ENCODE measurements around the gene IGF2. TPM values are rescaled to one million over a fixed set of nuclear protein-coding genes. Genes with fewer than 3 reads are reported as not detected.
"Not testable (repeated sequence)": the region's sequence is repeated elsewhere in the genome, so short reads cannot be mapped to it uniquely, and the experiment has no call there.

IGF2 gene
- total and polyA plus RNA-seq, 2 of the 8 experiments (the other 6 are each of a cell fraction or from before 2014, with no cell fraction given), result 0.74 to 1.5 TPM

DNA sequence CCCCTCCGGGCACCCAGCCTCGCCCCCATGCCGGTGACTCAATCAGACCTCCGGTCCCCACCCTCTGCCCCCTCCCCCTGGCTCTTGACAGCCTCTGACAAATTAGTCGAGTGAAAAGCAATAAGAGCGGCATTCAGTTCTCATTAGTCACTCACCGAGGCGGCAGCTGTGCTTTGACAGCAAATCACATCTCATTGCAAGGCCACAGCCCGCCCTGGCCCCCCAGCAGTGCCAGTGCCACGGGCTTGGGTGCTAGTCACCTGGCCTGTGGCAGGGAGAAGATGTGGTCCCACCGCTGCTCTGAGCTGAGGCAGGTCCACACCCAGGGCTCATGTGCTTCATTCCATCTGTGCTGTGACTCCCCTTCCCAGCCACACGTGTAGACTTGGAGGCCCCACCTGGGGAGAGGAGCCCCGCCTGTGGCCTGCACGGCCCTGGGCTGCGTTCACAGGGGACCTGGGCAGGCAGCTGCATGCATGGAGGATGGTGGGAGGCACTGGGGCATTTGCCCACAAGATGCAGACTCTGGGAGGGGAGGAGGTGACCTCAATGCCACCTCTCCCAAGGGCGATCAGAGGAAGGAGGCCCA is 39.8 kb upstream of the IGF2 start (continued):
- no peak for TF ChIP-seq RAD21 (IDR thresholded peaks at IDR 0.05 in 1 of 2, conservative IDR thresholded peaks at IDR 0.05 in 1 of 2; ENCODE audit: low read depth in 2 of 2, low read length in 2 of 2)
- no peak for TF ChIP-seq YY1 (IDR thresholded peaks at IDR 0.05; ENCODE audit: low read depth, low read length)
- no peak for TF ChIP-seq KDM1A (IDR thresholded peaks at IDR 0.05; ENCODE audit: borderline replicate concordance, low read length)
- TF ChIP-seq POLR2A (IDR thresholded peaks at IDR 0.05; ENCODE audit: control extremely low read depth in 1 of 2, low read depth in 2 of 2, low read length in 2 of 2), result no peak
- no peak for TF ChIP-seq SRF (IDR thresholded peaks at IDR 0.05; ENCODE audit: low read depth, low read length)
- no peak for TF ChIP-seq SIX5 (IDR thresholded peaks at IDR 0.05; ENCODE audit: low read depth, low read length)
- no peak for TF ChIP-seq CHD2 (IDR thresholded peaks at IDR 0.05; ENCODE audit: low read length)

GRCh38 chr11:2178055-2178773 is 39.0 kb upstream of the IGF2 start:
- H3K27ac ChIP-seq (ENCODE audit: low read depth, low read length); H3K36me3 ChIP-seq (ENCODE audit: control insufficient read depth in 2 of 4, insufficient read depth in 4 of 4, low read length in 3 of 4); H2BK15ac ChIP-seq (ENCODE audit: low read length); H4K20me1 ChIP-seq (replicated peaks in 1 of 2; ENCODE audit: control insufficient read depth in 1 of 2, insufficient read depth in 2 of 2, low read length in 2 of 2); H2BK20ac ChIP-seq (ENCODE audit: low read length); FAIRE-seq; H3K23me2 ChIP-seq (ENCODE audit: low read depth, low read length); POLR2A ChIA-PET (ENCODE audit: partially characterized antibody); H3K79me2 ChIP-seq (ENCODE audit: control insufficient read depth in 1 of 2, insufficient read depth in 2 of 2, low read length in 2 of 2); H3K4ac ChIP-seq (replicated peaks; ENCODE audit: insufficient read length, low read depth, low read length); H4K5ac ChIP-seq (ENCODE audit: insufficient read length, low read depth, low read length); H3K4me1 ChIP-seq (replicated peaks in 1 of 4; ENCODE audit: control insufficient read depth in 3 of 4, insufficient read depth in 4 of 4, low read length in 3 of 4); H3K27me3 ChIP-seq (replicated peaks in 1 of 4; ENCODE audit: control insufficient read depth in 3 of 4, extremely low read depth in 1 of 4, insufficient read depth in 3 of 4, low read length in 3 of 4); H4K8ac ChIP-seq (ENCODE audit: extremely low read depth, insufficient read depth, low read length); H3K18ac ChIP-seq (ENCODE audit: extremely low read depth, low read length); H3K14ac ChIP-seq (ENCODE audit: insufficient read length); H3K9me3 ChIP-seq (ENCODE audit: insufficient read depth in 2 of 2, low read depth in 1 of 2, low read length in 1 of 2); H2AFZ ChIP-seq (ENCODE audit: low read length); H3K4me2 ChIP-seq (ENCODE audit: insufficient read depth in 1 of 2, low read depth in 2 of 2, low read length in 2 of 2); H3K56ac ChIP-seq (replicated peaks; ENCODE audit: insufficient read length, low read depth, low read length); H3K79me1 ChIP-seq (ENCODE audit: low read depth, low read length); H2BK5ac ChIP-seq (ENCODE audit: low read depth, low read length); H2BK120ac ChIP-seq (replicated peaks; ENCODE audit: low read depth, low read length); DNase-seq (ENCODE audit: low read depth in 1 of 2, low spot score in 2 of 2); H4K91ac ChIP-seq (replicated peaks; ENCODE audit: insufficient read length, low read length); H3K23ac ChIP-seq (ENCODE audit: insufficient read length); H3K9ac ChIP-seq (replicated peaks in 1 of 4; ENCODE audit: extremely low read depth in 1 of 4, low read depth in 3 of 4, low read length in 3 of 4); H3K4me3 ChIP-seq (ENCODE audit: extremely low read depth in 1 of 4, insufficient read depth in 2 of 4, low read depth in 3 of 4, low read length in 4 of 4); H2AK5ac ChIP-seq (ENCODE audit: low read depth, low read length); H2BK12ac ChIP-seq (ENCODE audit: low read depth, low read length): not testable (repeated sequence)
- CTCF ChIA-PET (ENCODE audit: partially characterized antibody), result interaction anchor here (0.5 to 3.6 kb wide), 7 partner anchors 8 to 1840 kb away, joined by 3 to 15 read pairs (median 3); partner anchors contain the start of genes C11orf21 and TSPAN32
- WGBS, 2 experiments (ENCODE audit: extremely low coverage in 1 of 2, insufficient coverage in 1 of 2, insufficient read length in 1 of 2, insufficient replicate concordance in 2 of 2, low coverage in 1 of 2, low lambda C conversion rate in 2 of 2, missing lambda C conversion rate in 1 of 2), result 82% methylated on average over 15 of the region's 16 CpGs; no CpG with 5 or more reads in 1 of the 2 experiments

All from H1 (cell line).